BJ (cell line): ENCODE measurements around the gene FAM89B. TPM values are rescaled to one million over a fixed set of nuclear protein-coding genes. Genes with fewer than 3 reads are reported as not detected.

Experiments used
- CTCF ChIA-PET: fragments of 350-600 bp; formaldehyde crosslinking; extraction: SDS; loops from one replicate; lab custom pipeline; 2021; ENCODE audit warnings: antibody characterized with exemption, inconsistent platforms; lab: Yijun Ruan, JAX
- POLR2A ChIA-PET: fragments of 300-600 bp; sonication (Branson Sonifier 250); formaldehyde crosslinking; extraction: SDS; loops from one replicate; lab custom pipeline; 2021; ENCODE audit warnings: antibody characterized with exemption; lab: Charles Lee
- DNase-seq: peaks from one replicate; pipeline ENCODE4 v3.0.0-alpha.2; 2011; ENCODE audit warnings: low read depth
- H3K27me3 ChIP-seq: 2 replicates; pipeline ENCODE4 v1.6.0; 2011; ENCODE audit warnings: low read length; ENCODE audit not compliant: control insufficient read depth, insufficient read depth
- H3K36me3 ChIP-seq: 2 replicates; pipeline ENCODE4 v1.5.1; 2011; ENCODE audit warnings: low read length; ENCODE audit not compliant: control insufficient read depth, insufficient read depth
- H3K4me3 ChIP-seq: 2 replicates; pipeline ENCODE4 v1.5.1; 2011; ENCODE audit warnings: low read depth, mild to moderate bottlenecking, control low read depth, low read length
- polyA plus RNA-seq: library from polyadenylated mRNA; depleted of rRNA; stranded (reverse); fragments of >200 nt; gene quantifications from 2 replicates; pipeline ENCODE4 v1.2.3, GENCODE V29; 2011; rRNA removed
- small RNA-seq: library from RNA; depleted of rRNA; stranded (forward); fragments of <200 nt; gene quantifications from one replicate; pipeline ENCODE3, GENCODE V24; 2012; ENCODE audit warnings: low replicate concordance, low read depth; ENCODE audit not compliant: insufficient read length
- TF ChIP-seq, protein P1 (sequence below): IDR thresholded peaks from 2 replicates; pipeline ENCODE4 v1.5.1; 2011; ENCODE audit warnings: low read depth, mild to moderate bottlenecking, control low read depth, inconsistent platforms, low read length, moderate library complexity; ENCODE audit not compliant: insufficient read depth

The FAM89B gene
- polyA plus RNA-seq, 1 experiment = 56.9 TPM

DNA sequence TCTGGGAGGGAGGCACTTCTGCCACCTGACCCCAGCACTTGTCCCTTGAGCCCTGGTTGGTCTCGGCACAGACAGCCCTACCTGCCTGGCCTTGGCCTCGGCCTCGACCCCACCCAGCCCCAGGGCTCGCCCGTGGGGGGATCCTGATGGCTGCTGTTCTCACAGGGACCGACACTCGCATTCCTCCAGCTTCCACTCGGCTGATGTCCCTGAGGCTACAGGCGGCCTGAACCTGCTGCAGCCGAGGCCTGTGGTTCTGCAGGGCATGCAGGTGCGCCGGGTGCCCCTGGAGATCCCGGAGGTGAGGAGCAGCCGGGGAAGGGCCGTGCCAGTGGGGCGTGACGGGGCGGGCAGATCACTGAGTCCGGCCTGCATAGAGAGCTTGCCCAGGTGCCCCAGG is 48.3 kb downstream of the FAM89B start:
- POLR2A ChIA-PET = no interaction called here
- CTCF ChIA-PET = interaction anchor here (0.6 to 0.7 kb wide), 2 partner anchors 12 to 17 kb away, joined by 3 to 4 read pairs; partner anchors contain the start of gene SIPA1
- Histone ChIP-seq H3K27me3 (no peaks in the 10 kb centered on the region), H3K4me3 (no peak overlapping the region), H3K36me3 (peaks cover 56% of the 10 kb centered on the region)
- no peak for DNase-seq
- TF ChIP-seq, protein P1, sequence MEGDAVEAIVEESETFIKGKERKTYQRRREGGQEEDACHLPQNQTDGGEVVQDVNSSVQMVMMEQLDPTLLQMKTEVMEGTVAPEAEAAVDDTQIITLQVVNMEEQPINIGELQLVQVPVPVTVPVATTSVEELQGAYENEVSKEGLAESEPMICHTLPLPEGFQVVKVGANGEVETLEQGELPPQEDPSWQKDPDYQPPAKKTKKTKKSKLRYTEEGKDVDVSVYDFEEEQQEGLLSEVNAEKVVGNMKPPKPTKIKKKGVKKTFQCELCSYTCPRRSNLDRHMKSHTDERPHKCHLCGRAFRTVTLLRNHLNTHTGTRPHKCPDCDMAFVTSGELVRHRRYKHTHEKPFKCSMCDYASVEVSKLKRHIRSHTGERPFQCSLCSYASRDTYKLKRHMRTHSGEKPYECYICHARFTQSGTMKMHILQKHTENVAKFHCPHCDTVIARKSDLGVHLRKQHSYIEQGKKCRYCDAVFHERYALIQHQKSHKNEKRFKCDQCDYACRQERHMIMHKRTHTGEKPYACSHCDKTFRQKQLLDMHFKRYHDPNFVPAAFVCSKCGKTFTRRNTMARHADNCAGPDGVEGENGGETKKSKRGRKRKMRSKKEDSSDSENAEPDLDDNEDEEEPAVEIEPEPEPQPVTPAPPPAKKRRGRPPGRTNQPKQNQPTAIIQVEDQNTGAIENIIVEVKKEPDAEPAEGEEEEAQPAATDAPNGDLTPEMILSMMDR = no peak

DNA sequence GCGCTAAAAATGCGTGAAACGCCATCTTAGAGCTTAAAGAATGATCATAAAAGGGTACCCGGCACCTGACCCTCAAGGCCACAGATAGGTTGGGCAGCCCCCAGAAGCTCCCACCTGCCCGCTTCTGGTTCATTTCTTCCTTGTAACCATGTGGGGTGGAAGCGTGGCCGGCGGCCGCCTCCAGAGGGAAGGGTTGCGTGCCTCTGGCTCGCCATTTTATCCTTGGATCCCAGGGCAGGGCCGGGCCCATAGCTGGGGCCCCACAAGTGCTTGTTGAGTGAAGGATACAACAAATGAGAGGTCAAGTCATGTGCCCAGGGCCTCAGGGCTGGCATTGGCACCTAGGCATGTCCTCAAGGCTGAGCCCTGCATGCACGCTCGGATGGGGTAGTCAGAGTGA is 49.1 kb downstream of the FAM89B start:
- ChIA-PET CTCF (interaction anchor here (0.7 kb wide), 1 partner anchor 11 kb away, joined by 4 read pairs; no protein-coding TSS in a partner anchor), POLR2A (no interaction called here)
- TF ChIP-seq, protein P1 = no peak
- peaks cover 61% of the 10 kb centered on the region for H3K36me3 ChIP-seq
- no peak for DNase-seq
- H3K27me3 ChIP-seq = no peaks in the 10 kb centered on the region
- no peak overlapping the region for H3K4me3 ChIP-seq

DNA sequence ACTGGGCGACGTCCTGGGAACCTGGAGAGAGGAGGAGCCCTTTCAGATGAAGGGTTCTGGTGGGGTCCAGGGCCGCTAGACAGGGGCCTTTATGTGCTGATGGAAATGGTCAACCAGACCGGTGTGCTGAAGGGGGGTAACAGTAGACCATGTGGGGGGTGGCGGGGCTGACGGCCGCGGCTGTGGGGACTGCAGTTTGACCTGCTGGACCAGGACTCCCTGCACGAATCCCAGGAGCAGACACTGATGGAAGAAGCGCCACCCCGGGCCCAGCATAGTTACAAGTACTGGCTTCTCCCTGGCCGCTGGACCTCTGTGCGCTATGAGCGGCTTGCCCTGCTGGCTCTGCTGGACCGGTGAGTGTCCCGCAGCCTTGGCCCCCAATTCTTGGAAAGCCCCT is 49.7 kb downstream of the FAM89B start:
- ChIA-PET CTCF (no interaction called here), POLR2A (no interaction called here)
- no peaks in the 10 kb centered on the region for H3K27me3 ChIP-seq
- H3K36me3 ChIP-seq = peaks cover 65% of the 10 kb centered on the region
- H3K4me3 ChIP-seq = no peak overlapping the region
- DNase-seq = no peak
- TF ChIP-seq, protein P1 = no peak

DNA sequence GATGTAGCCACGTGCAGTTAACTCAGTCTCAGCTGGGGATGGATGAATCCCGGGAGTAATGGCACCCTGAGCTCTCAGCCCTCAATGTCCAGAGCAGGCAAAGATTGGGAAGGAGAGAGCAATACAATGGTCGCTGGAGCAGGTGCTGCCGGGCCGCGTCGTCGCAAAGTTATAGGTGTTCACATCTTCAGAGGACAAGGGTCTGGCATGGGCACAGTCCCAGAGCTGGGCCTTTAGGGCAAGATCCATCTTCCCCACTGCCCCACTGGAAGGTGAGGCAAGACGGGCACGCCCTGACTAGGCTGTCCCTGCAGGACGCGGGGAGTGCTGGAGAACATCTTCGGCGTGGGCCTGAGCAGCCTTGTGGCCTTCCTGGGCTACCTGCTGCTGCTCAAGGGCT is 50.8 kb downstream of the FAM89B start:
- POLR2A ChIA-PET = no interaction called here

More for the DNA sequence above, 50.8 kb downstream of the FAM89B start:
- CTCF ChIA-PET = interaction anchor here (1.0 kb wide), 1 partner anchor 10 kb away, joined by 3 read pairs; no protein-coding TSS in a partner anchor
- no peak overlapping the region for H3K4me3 ChIP-seq
- H3K36me3 ChIP-seq = peaks cover 63% of the 10 kb centered on the region
- DNase-seq = no peak
- no peaks in the 10 kb centered on the region for H3K27me3 ChIP-seq
- TF ChIP-seq, protein P1 = no peak

Small RNA genes lying within 50 kb of the gene (small RNA-seq; reads per million reads assigned to genes)
- not detected for gene AP001362.1

Other genes starting within 250 kb of the FAM89B start
- gene DPF2, start 238.7 kb upstream of the FAM89B start, polyA plus RNA-seq = 29.5 and 45.2 TPM in 2 replicates
- gene TIGD3, start 217.8 kb upstream of the FAM89B start, polyA plus RNA-seq = 0.04 and 0.06 TPM in 2 replicates
- 1.1 and 2.1 TPM in 2 replicates for gene SLC25A45, start 189.9 kb upstream of the FAM89B start, polyA plus RNA-seq
- 15.0 and 21.6 TPM in 2 replicates for gene FRMD8, start 185.9 kb upstream of the FAM89B start, polyA plus RNA-seq
- 59.2 and 87.2 TPM in 2 replicates for gene NEAT1, start 149.7 kb upstream of the FAM89B start, polyA plus RNA-seq
- 924 and 1,611 TPM in 2 replicates for gene MALAT1, start 73.5 kb upstream of the FAM89B start, polyA plus RNA-seq
- gene SCYL1, start 47.5 kb upstream of the FAM89B start, polyA plus RNA-seq = 81.7 and 134 TPM in 2 replicates
- gene LTBP3, start 14.2 kb upstream of the FAM89B start, polyA plus RNA-seq = 37.9 and 77.7 TPM in 2 replicates
- 48.7 and 73.3 TPM in 2 replicates for gene ZNRD2, start 2.1 kb upstream of the FAM89B start, polyA plus RNA-seq
- gene EHBP1L1, start 3.5 kb downstream of the FAM89B start, polyA plus RNA-seq = 17.9 and 30.9 TPM in 2 replicates
- 0.06 and 0.07 TPM in 2 replicates for gene KCNK7, start 23.3 kb downstream of the FAM89B start, polyA plus RNA-seq
- gene MAP3K11, start 41.7 kb downstream of the FAM89B start, polyA plus RNA-seq = 11.7 and 18.1 TPM in 2 replicates
- gene PCNX3, start 43.2 kb downstream of the FAM89B start, polyA plus RNA-seq = 9.8 and 19.7 TPM in 2 replicates
- 13.4 and 21.6 TPM in 2 replicates for gene SIPA1, start 65.6 kb downstream of the FAM89B start, polyA plus RNA-seq
- gene RELA, start 90.4 kb downstream of the FAM89B start, polyA plus RNA-seq = 27.6 and 46.2 TPM in 2 replicates
- 31.4 and 50.9 TPM in 2 replicates for gene KAT5, start 139.7 kb downstream of the FAM89B start, polyA plus RNA-seq
- gene RNASEH2C, start 148.3 kb downstream of the FAM89B start, polyA plus RNA-seq = 28.0 and 33.9 TPM in 2 replicates
- 4.6 and 7.5 TPM in 2 replicates for gene AP5B1, start 208.4 kb downstream of the FAM89B start, polyA plus RNA-seq
- gene OVOL1, start 214.5 kb downstream of the FAM89B start, polyA plus RNA-seq = not detected in 2 replicates